HEK293 (cell line): ENCODE results near the gene FANCC.

Experiments
- CTCF ChIP-seq: fragments of 450-650 bp; formaldehyde crosslinking; IDR thresholded peaks from 2 replicates; pipeline ENCODE4 v1.5.1; 2016; ENCODE audit warnings: missing biosample characterization, missing genetic modification characterization
- TRIM28 ChIP-seq: IDR thresholded peaks from 2 replicates; pipeline ENCODE4 v1.6.1; 2011; ENCODE audit warnings: low read length, control low read depth, borderline replicate concordance
- YY1 ChIP-seq: fragments of 450-650 bp; formaldehyde crosslinking; IDR thresholded peaks from 2 replicates; pipeline ENCODE4 v1.5.1; 2018; ENCODE audit warnings: missing biosample characterization, missing genetic modification characterization
- ZNF416 ChIP-seq: fragments of 450-650 bp; formaldehyde crosslinking; IDR thresholded peaks from 2 replicates; pipeline ENCODE4 v1.5.1; 2016; ENCODE audit warnings: missing biosample characterization, missing genetic modification characterization
- ZNF560 ChIP-seq: fragments of 450-650 bp; formaldehyde crosslinking; IDR thresholded peaks from 2 replicates; pipeline ENCODE4 v1.5.1; 2017; ENCODE audit warnings: missing biosample characterization, missing genetic modification characterization, borderline replicate concordance
- ZNF580 ChIP-seq: fragments of 450-650 bp; formaldehyde crosslinking; IDR thresholded peaks from 2 replicates; pipeline ENCODE4 v1.5.1; 2016; ENCODE audit warnings: missing biosample characterization, missing genetic modification characterization
- ZNF660 ChIP-seq: fragments of 450-650 bp; IDR thresholded peaks from 2 replicates; pipeline ENCODE4 v1.5.1; 2018; ENCODE audit warnings: missing biosample characterization, mild to moderate bottlenecking, missing genetic modification characterization
- ZNF707 ChIP-seq: fragments of 450-650 bp; formaldehyde crosslinking; IDR thresholded peaks from 2 replicates; pipeline ENCODE4 v1.5.1; 2016; ENCODE audit warnings: missing biosample characterization, missing genetic modification characterization
- ZSCAN16 ChIP-seq: fragments of 450-650 bp; formaldehyde crosslinking; IDR thresholded peaks from 2 replicates; pipeline ENCODE4 v1.5.1; 2016; ENCODE audit warnings: missing biosample characterization, missing genetic modification characterization

- no peak for TF ChIP-seq YY1 (tag by site-specific recombination)
- TF ChIP-seq ZNF560 (tag by site-specific recombination): no peak
- TF ChIP-seq ZSCAN16 (tag by site-specific recombination): no peak
- TF ChIP-seq ZNF660: no peak
- no peak for TF ChIP-seq ZNF416 (tag by site-specific recombination)
- TF ChIP-seq TRIM28: no peak
- TF ChIP-seq CTCF: no peak
- TF ChIP-seq ZNF707 (tag by site-specific recombination): no peak
- no peak for TF ChIP-seq ZNF580
These were observed 255.5 kb downstream of the FANCC start for GRCh38 chr9:95061916-95062595.
